Left cardiac atrium (tissue), 4 donors: ENCODE measurements around the gene RLN2. TPM values are rescaled to one million over a fixed set of nuclear protein-coding genes. Genes with fewer than 3 reads are reported as not detected.
"Not testable (repeated sequence)": the region's sequence is repeated elsewhere in the genome, so short reads cannot be mapped to it uniquely, and the experiment has no call there.

Experiments
- ATAC-seq, 2 donors: fragments of 200-7000 bp; cut with Tn5 transposase; one replicate each; pipeline ENCODE4 v1.9.1; 2020; ENCODE audit warnings: mild to moderate bottlenecking in 2 of 2, moderate library complexity in 2 of 2
- DNase-seq: peaks from one replicate; pipeline ENCODE4 v3.0.0-alpha.2; 2020
- intact Hi-C, 2 donors: fragments of 100-400 bp; cut with DNase I; formaldehyde crosslinking; loops; one replicate each; pipeline versions ENCODE4 v1.14.1 to v1.15.1; 2022 to 2023
- long read RNA-seq: library from polyadenylated mRNA; unstranded; transcript quantifications from one replicate; pipeline ENCODE4 v2.0.0, GENCODE V29; 2021
- total RNA-seq, 2 donors: library from RNA; stranded (reverse); fragmentation: NEBNext Ultra II Directional; extraction: Animal tissue kit (Norgen Biotek cat#: 25700); gene quantifications; one replicate each; pipeline ENCODE4 v1.2.1, GENCODE V29; 2021
- donor health status: DM: no; HTN: yes; CAD: no.
- donor health status: DM: no; HTN: yes; CAD: no; lungs with severe emphysema.
- donor health status: DM: yes; HTN: yes; CAD: no.
- donor health status: Dilated cardiomyopathy.

RLN2 gene, protein sequence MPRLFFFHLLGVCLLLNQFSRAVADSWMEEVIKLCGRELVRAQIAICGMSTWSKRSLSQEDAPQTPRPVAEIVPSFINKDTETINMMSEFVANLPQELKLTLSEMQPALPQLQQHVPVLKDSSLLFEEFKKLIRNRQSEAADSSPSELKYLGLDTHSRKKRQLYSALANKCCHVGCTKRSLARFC
- total RNA-seq: under 1 TPM in 1 of 2 donors, not detected in 1; 0.32 TPM
- long read RNA-seq: 0 reads

DNA sequence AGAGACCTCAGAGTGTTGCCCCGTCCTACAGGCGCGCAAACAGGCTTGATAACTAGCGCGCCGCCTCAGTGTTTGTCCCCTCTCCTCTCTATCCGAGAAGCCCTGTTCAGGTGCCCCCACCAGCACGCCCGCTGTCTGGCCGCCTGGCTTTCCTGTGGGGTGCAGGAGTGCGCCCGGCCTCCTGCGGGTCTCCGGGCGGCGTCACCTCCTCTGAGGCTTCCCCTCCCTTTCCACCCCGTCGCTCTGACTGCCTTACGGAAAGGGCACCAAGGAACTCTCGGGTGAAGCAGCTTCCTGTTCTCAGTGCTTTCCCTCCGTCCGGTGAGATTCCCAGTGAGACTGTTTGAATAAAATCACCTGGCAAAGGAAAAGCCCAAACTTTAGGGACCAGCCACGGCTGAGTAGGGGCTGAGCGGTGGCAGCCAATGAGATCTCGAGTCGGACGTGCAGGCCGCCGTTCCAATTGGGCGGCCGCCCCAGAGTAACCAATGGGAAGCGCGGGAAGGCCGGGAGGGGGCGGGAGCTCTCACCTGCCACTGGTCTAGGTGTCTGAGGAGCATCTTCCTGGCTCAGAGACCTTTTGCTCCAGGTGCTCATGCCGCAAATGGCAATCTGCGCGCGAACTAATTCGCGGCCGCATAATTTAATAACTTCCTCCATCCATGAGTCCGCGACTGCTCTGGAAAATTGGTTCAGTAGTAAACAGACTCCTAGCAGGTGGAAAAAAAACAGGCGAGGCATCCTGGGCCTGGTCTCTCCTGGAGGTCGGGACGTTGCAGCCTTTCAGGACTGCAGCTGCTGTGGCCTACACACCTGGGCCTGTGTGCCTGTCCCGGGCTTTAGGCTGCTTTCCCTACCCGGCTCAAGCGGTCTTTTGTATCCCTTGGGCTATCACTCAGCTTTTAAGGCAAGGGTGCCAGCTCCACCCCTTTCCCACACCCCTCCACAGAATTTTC, at the start of gene RLN2:
Gene RLN2, minus strand, starts transcription at position 877 of the 956 bp plus-strand sequence. Its CDS starts 136 bp downstream, at position 741.
- DNase-seq, intact Hi-C loops: not testable (repeated sequence)

DNA sequence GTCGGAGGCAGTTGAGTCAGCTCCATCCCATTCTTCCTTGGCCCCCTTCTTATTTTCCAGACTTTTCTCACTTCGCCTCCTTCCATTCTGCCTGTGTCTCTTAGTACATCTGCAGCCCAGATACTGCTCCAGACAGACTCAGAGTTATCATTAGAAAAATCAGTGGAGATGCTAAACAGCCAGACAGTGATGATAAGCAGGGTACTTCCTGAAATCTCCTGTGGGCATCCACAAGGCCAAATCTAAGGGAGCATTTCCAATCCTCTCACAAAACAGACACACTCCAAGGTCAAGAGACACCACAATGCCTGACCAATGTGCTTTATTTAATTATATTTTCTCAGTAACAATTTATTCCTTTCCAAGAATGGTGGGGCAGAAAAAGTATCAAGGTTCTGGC, 49.7 kb upstream of the RLN2 start:
- no peak for DNase-seq
- intact Hi-C loops: no loop called here
- no peak for ATAC-seq

More for the DNA sequence above, at the start of gene RLN2:
- peak; percentile 100 for ATAC-seq

- intact Hi-C loops: no loop called here
- DNase-seq (no peak), ATAC-seq (no peak)
These were observed 48.2 kb upstream of the RLN2 start for GRCh38 chr9:5352637-5353248.

GRCh38 chr9:5338992-5339981, 34.8 kb upstream of the RLN2 start, which contains the start of gene RLN1:
Gene RLN1, minus strand, starts transcription at chr9:5339876. Its CDS starts 130 bp downstream, at chr9:5339746.
- intact Hi-C loops, DNase-seq: not testable (repeated sequence)
- peak; percentile 100 for ATAC-seq

DNA sequence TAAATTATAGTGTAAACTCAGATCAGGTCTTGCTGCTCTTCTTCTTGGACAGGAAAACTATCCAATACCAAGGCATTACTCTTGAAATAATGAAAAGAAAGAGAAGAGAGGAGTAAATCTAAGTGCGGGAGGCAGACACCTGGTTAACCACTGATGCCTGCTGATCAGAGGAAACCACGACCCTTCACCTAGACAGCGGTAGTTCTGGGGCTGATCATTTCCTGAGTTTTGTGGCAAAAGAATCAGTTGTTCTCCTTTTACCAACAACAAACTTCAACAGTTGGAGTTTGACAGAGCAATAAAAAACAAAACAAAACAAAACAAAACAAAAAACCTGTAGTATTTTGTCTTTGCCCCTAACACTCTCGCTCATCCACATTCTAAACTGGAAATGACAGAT, 32.2 kb upstream of the RLN2 start:
- no peak for ATAC-seq
- intact Hi-C loops: no loop called here
- no peak for DNase-seq

- DNase-seq, intact Hi-C loops, ATAC-seq: not testable (repeated sequence)
These were observed 26.8 kb upstream of the RLN2 start for GRCh38 chr9:5331276-5331675.

DNA sequence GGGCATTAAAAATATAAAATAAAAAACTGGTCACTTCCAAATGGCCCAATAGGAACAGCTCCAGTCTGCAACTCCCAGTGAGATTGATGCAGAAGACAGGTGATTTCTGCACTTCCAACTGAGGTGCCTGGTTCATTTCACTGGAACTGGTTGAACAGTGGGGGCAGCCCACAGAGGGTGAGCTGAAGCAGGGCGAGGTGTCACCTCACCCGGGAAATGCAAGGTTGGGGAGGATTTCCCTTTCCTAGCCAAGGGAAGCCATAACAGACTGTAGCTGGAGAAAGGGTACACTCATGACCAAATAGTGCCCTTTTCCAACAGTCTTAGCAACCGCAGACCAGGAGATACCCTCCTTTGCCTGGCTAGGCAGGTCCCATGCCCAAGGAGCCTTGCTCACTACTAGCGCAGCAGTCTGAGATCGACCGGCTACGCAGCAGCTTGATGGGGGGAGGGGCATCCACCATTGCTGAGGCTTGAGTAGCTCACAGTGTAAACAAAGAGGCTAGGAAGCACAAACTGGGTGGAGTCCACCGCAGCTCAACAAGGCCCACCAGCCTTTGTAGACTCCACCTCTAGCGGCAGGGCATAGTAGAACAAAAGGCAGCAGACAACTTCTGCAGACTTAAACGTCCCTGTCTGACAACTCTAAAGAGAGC, 22.5 kb upstream of the RLN2 start:
- intact Hi-C loops: no loop called here
- no peak for ATAC-seq
- DNase-seq: no peak

DNA sequence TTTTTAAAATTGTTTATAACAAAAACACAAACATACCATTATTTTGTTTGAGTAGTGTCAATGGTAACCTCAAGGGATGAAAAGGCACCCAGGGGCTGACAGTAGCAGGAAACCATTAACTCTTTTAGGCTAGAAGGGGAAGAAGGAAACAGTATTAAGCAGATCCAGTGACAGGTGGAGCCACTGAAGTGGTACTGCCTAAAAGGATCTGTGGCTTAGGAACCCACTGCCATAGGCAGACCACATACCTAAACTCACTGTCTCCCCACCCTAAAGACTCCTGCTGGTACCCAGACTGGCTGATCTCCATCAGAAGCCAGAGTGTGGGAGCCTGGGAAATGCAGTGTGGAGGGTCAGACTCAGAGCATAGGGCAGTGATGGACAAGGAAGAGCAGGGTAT, 21.7 kb upstream of the RLN2 start:
- ATAC-seq: no peak

GRCh38 chr9:5321601-5322000, 17.1 kb upstream of the RLN2 start:
- DNase-seq, ATAC-seq, intact Hi-C loops: not testable (repeated sequence)

More for the DNA sequence above, 21.7 kb upstream of the RLN2 start:
- DNase-seq: no peak
- intact Hi-C loops: no loop called here

GRCh38 chr9:5321058-5321457, 16.5 kb upstream of the RLN2 start:
- intact Hi-C loops: no loop called here
- no peak for ATAC-seq
- no peak for DNase-seq

GRCh38 chr9:5316406-5316805, 11.9 kb upstream of the RLN2 start:
- DNase-seq, ATAC-seq, intact Hi-C loops: not testable (repeated sequence)

GRCh38 chr9:5315187-5315923, 10.8 kb upstream of the RLN2 start:
- no peak for DNase-seq

GRCh38 chr9:5310851-5311250, 6.3 kb upstream of the RLN2 start:
- ATAC-seq (no peak), DNase-seq (no peak)
- intact Hi-C loops: no loop called here

More at GRCh38 chr9:5315187-5315923, 10.8 kb upstream of the RLN2 start:
- intact Hi-C loops: no loop called here
- no peak for ATAC-seq

- DNase-seq: no peak
- no peak for ATAC-seq
- intact Hi-C loops: no loop called here
These were observed 1.2 kb upstream of the RLN2 start for GRCh38 chr9:5305741-5306140.

- ATAC-seq: no peak
- no peak for DNase-seq
- intact Hi-C loops: no loop called here
These were observed 3.0 kb downstream of the RLN2 start for GRCh38 chr9:5301544-5301943.

DNA sequence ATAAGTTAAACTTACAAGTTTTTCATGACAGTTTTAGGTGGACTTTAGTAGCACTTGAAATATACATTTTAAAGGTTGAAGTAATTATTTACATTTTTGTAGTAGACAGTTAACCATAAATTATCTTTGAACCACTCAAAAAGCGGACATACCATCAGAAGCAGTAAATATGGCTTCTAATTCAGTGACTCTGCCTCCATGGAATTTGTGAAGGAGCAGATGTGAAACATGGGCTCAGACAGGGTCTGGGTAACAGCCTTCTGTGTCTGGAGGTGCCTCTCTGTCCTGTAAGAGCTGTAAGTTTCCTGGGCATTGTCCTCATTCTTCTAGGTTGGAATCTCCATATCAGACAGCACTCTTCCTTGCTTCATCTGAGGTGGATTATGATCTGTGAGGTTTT, 12.4 kb downstream of the RLN2 start:
- no peak for DNase-seq
- no peak for ATAC-seq
- intact Hi-C loops: no loop called here

DNA sequence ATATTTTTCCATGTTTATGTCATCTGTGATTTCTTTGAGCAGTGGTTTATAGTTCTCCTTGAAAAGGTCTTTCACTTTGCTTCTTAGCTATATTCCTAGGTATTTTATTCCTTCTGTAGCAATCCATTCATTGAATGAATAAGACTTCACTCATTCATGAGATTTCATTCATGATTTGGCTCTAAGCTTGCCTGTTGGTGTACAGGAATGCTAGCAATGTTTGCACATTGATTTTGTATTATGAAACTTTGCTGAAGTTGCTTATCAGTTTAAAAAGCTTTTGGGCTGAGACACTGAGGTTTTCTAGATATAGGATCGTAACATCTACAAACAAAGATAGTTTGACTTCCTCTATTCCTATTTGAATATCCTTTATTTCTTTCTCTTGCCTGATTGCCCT, 15.9 kb downstream of the RLN2 start:
- DNase-seq: no peak
- intact Hi-C loops: no loop called here
- ATAC-seq: no peak
